ENCODE measurements around the gene SLC38A10. TPM values are rescaled to one million over a fixed set of nuclear protein-coding genes. Genes with fewer than 3 reads are reported as not detected.

SLC38A10 gene
- polyA plus RNA-seq, 1 of the 3 experiments (the other 2 are of a cell fraction), result 82.2 TPM

DNA sequence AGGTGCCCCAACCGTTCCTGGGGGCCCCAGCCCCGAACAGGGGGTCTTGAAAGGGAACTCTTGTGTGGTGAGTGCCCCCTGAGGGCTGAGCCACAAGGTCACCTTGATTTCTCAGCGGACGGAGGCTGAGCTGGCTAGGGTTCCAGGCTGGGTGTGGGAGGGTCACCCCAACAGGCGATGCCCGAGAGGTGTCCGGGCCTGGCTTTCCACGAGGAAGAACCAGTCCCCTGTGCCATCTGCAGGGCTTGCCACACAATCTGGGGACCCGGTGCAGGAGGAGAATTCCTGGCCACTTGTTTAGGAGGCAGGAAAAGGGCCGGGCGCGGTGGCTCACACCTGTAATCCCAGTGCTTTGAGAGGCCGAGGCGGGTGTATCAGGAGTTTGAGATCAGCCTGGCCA, 16.8 kb upstream of the SLC38A10 start:
- no peak overlapping the region for H2AFZ ChIP-seq (ENCODE audit: low read depth)
- TF ChIP-seq RFX5 (IDR thresholded peaks at IDR 0.05; ENCODE audit: low read length) (no peak), FOXJ3 (CRISPR knock-in tag; IDR thresholded peaks at IDR 0.05) (peak; percentile 10; the same call in 1 of the 2 replicates), CHD2 (IDR thresholded peaks at IDR 0.05; ENCODE audit: low read length, partially characterized antibody) (no peak)
- 81% methylated on average over 14 of the region's 14 CpGs for WGBS (ENCODE audit: low lambda C conversion rate)
- H3K4me2 ChIP-seq, result no peak overlapping the region
- H3K36me3 ChIP-seq (replicated peaks in 1 of 2; ENCODE audit: control insufficient read depth in 1 of 2, insufficient read depth in 2 of 2, low read length in 1 of 2), result no peaks in the 10 kb centered on the region
- H3K79me2 ChIP-seq (ENCODE audit: insufficient read depth), result no peaks in the 10 kb centered on the region
- no peaks in the 10 kb centered on the region for H4K20me1 ChIP-seq (ENCODE audit: insufficient read depth)
- peak overlapping the region in 1 of 2 experiments; percentile 99; a peak in 2 of 4 replicates for H3K27ac ChIP-seq (ENCODE audit: low read depth in 2 of 2, low read length in 1 of 2)
- CTCF ChIA-PET, result interaction anchor here (0.9 to 17.2 kb wide), 8 partner anchors 9 to 173 kb away, joined by 3 to 295 read pairs (median 18); partner anchors contain the start of gene SLC38A10
- POLR2A ChIA-PET, result interaction anchor here (1.0 to 3.8 kb wide), 7 partner anchors 12 to 118 kb away, joined by 3 to 32 read pairs (median 9); partner anchors contain the start of genes BAHCC1 and SLC38A10
- H3K9me2 ChIP-seq, result no peaks in the 10 kb centered on the region
- H3K27me3 ChIP-seq (ENCODE audit: insufficient read depth), result peaks cover 6% of the 10 kb centered on the region; the same call in 1 of the 2 replicates
- no peaks in the 10 kb centered on the region for H3K9me3 ChIP-seq
- H3K9ac ChIP-seq, result no peak overlapping the region
- DNase-seq, result no peak
- peaks cover 0 to 90% of the 10 kb centered on the region in 2 experiments; a peak in 2 of 4 replicates for H3K4me1 ChIP-seq (ENCODE audit: control insufficient read depth in 1 of 2, insufficient read depth in 2 of 2, low read depth in 1 of 2, low read length in 1 of 2)
- H3K4me3 ChIP-seq (ENCODE audit: low read depth in 2 of 2, low read length in 1 of 2), result no peak overlapping the region
- H3F3A ChIP-seq (replicated peaks; ENCODE audit: insufficient read depth), result no peaks in the 10 kb centered on the region

DNA sequence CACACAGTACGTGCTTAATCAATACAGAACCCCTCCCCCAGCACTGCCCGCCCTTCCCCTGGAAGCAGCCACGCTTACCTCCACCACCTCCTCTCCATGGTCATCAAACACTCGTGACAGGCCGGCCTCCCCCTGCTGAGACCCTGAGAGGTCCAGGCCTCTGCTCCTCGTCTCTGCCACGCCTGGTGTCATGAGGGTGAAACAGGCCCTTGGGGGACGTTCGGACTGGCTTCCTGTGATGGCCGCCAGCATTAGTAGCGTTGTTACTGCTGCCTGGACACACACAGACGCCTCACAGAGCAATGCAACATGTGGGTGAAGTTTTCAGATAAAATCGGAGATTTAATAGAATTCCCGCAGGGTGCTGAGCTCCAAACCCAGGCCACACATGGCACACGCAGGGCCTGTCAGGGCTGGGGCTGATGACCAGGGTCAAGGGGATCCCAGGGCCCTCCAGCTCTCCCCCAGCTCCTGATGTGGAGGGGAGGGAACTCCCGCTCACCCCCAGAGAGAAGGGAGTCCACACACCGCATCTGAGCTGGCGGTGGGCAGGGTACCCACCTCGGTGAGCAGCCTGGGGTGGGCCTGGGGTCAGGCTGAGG, 15.9 kb upstream of the SLC38A10 start:
- no peaks in the 10 kb centered on the region for H3F3A ChIP-seq (replicated peaks; ENCODE audit: insufficient read depth)
- no peak overlapping the region for H3K9ac ChIP-seq
- peaks cover 6% of the 10 kb centered on the region; the same call in 1 of the 2 replicates for H3K27me3 ChIP-seq (ENCODE audit: insufficient read depth)
- TF ChIP-seq RCOR1 (IDR thresholded peaks at IDR 0.05; ENCODE audit: low read length) (peak; percentile 99), MXI1 (IDR thresholded peaks at IDR 0.05; ENCODE audit: low read depth, low read length) (peak; percentile 97), FOXJ3 (CRISPR knock-in tag; IDR thresholded peaks at IDR 0.05) (peak; percentile 95), ELF1 (IDR thresholded peaks at IDR 0.05) (no peak), RFX5 (IDR thresholded peaks at IDR 0.05; ENCODE audit: low read length) (peak; percentile 8; the same call in 1 of the 2 replicates), GATA2 (CRISPR knock-in tag; IDR thresholded peaks at IDR 0.05) (peak; percentile 99), TCF12 (IDR thresholded peaks at IDR 0.05) (peak; percentile 41; the same call in 1 of the 2 replicates), EP300 (IDR thresholded peaks at IDR 0.05; ENCODE audit: borderline replicate concordance in 1 of 2, low read depth in 1 of 2, low read length in 1 of 2) (peak in 1 of 2 experiments; percentile 97; a peak in 2 of 4 replicates), EZH2phosphoT487 (IDR thresholded peaks at IDR 0.05; ENCODE audit: borderline replicate concordance, low read depth) (no peak), YY1 (IDR thresholded peaks at IDR 0.05; ENCODE audit: low read depth) (no peak), SIN3A (IDR thresholded peaks at IDR 0.05; ENCODE audit: borderline replicate concordance, low read depth, low read length) (no peak), CHD2 (IDR thresholded peaks at IDR 0.05; ENCODE audit: low read length, partially characterized antibody) (peak; percentile 90), JUND (IDR thresholded peaks at IDR 0.05) (no peak), RXRA (IDR thresholded peaks at IDR 0.05; ENCODE audit: borderline replicate concordance, low read depth) (no peak)
- TF ChIP-seq, protein P1, sequence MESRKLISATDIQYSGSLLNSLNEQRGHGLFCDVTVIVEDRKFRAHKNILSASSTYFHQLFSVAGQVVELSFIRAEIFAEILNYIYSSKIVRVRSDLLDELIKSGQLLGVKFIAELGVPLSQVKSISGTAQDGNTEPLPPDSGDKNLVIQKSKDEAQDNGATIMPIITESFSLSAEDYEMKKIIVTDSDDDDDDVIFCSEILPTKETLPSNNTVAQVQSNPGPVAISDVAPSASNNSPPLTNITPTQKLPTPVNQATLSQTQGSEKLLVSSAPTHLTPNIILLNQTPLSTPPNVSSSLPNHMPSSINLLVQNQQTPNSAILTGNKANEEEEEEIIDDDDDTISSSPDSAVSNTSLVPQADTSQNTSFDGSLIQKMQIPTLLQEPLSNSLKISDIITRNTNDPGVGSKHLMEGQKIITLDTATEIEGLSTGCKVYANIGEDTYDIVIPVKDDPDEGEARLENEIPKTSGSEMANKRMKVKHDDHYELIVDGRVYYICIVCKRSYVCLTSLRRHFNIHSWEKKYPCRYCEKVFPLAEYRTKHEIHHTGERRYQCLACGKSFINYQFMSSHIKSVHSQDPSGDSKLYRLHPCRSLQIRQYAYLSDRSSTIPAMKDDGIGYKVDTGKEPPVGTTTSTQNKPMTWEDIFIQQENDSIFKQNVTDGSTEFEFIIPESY (IDR thresholded peaks at IDR 0.05; ENCODE audit: borderline replicate concordance, low read depth), result no peak
- TF ChIP-seq, protein P2, sequence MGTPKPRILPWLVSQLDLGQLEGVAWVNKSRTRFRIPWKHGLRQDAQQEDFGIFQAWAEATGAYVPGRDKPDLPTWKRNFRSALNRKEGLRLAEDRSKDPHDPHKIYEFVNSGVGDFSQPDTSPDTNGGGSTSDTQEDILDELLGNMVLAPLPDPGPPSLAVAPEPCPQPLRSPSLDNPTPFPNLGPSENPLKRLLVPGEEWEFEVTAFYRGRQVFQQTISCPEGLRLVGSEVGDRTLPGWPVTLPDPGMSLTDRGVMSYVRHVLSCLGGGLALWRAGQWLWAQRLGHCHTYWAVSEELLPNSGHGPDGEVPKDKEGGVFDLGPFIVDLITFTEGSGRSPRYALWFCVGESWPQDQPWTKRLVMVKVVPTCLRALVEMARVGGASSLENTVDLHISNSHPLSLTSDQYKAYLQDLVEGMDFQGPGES (IDR thresholded peaks at IDR 0.05; ENCODE audit: low read depth, low read length), result no peak
- TF ChIP-seq, protein P3, sequence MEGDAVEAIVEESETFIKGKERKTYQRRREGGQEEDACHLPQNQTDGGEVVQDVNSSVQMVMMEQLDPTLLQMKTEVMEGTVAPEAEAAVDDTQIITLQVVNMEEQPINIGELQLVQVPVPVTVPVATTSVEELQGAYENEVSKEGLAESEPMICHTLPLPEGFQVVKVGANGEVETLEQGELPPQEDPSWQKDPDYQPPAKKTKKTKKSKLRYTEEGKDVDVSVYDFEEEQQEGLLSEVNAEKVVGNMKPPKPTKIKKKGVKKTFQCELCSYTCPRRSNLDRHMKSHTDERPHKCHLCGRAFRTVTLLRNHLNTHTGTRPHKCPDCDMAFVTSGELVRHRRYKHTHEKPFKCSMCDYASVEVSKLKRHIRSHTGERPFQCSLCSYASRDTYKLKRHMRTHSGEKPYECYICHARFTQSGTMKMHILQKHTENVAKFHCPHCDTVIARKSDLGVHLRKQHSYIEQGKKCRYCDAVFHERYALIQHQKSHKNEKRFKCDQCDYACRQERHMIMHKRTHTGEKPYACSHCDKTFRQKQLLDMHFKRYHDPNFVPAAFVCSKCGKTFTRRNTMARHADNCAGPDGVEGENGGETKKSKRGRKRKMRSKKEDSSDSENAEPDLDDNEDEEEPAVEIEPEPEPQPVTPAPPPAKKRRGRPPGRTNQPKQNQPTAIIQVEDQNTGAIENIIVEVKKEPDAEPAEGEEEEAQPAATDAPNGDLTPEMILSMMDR (IDR thresholded peaks at IDR 0.05), result no peak
- no peaks in the 10 kb centered on the region for H4K20me1 ChIP-seq (ENCODE audit: insufficient read depth)
- H3K4me2 ChIP-seq, result no peak overlapping the region
- no peaks in the 10 kb centered on the region for H3K79me2 ChIP-seq (ENCODE audit: insufficient read depth)
- no peak overlapping the region for H3K4me3 ChIP-seq (ENCODE audit: low read depth in 2 of 2, low read length in 1 of 2)
- peaks cover 0 to 91% of the 10 kb centered on the region in 2 experiments; a peak in 2 of 4 replicates for H3K4me1 ChIP-seq (ENCODE audit: control insufficient read depth in 1 of 2, insufficient read depth in 2 of 2, low read depth in 1 of 2, low read length in 1 of 2)
- ChIA-PET CTCF (interaction anchor here (0.8 to 17.2 kb wide), 15 partner anchors 8 to 174 kb away, joined by 3 to 295 read pairs (median 10); partner anchors contain the start of gene SLC38A10), POLR2A (interaction anchor here (1.0 to 3.8 kb wide), 14 partner anchors 13 to 126 kb away, joined by 3 to 37 read pairs (median 8); partner anchors contain the start of genes BAHCC1 and SLC38A10)
- H2AFZ ChIP-seq (ENCODE audit: low read depth), result no peak overlapping the region
- peak; percentile 96 for DNase-seq
- no peaks in the 10 kb centered on the region for H3K9me2 ChIP-seq
- H3K27ac ChIP-seq (ENCODE audit: low read depth in 2 of 2, low read length in 1 of 2), result peak overlapping the region in 1 of 2 experiments; percentile 99; a peak in 2 of 4 replicates
- H3K36me3 ChIP-seq (replicated peaks in 1 of 2; ENCODE audit: control insufficient read depth in 1 of 2, insufficient read depth in 2 of 2, low read length in 1 of 2), result no peaks in the 10 kb centered on the region
- WGBS (ENCODE audit: low lambda C conversion rate), result 76% methylated on average over 16 of the region's 19 CpGs
- H3K9me3 ChIP-seq, result no peaks in the 10 kb centered on the region

Data from SK-N-SH (cell line).